Stimulated activated CD8-positive, alpha-beta memory T cell treated with anti-CD3 and anti-CD28 coated beads, Interleukin-4, amount 100 ng/mL, for 1 hour (primary cell): ENCODE measurements around the gene TMEM235.

Experiments
- DNase-seq, 2 donors: peaks; one replicate each; pipeline ENCODE4 v3.0.0-alpha.2; 2020; ENCODE audit warnings: low read depth in 2 of 2, low spot score in 1 of 2

Gene TMEM235

DNA sequence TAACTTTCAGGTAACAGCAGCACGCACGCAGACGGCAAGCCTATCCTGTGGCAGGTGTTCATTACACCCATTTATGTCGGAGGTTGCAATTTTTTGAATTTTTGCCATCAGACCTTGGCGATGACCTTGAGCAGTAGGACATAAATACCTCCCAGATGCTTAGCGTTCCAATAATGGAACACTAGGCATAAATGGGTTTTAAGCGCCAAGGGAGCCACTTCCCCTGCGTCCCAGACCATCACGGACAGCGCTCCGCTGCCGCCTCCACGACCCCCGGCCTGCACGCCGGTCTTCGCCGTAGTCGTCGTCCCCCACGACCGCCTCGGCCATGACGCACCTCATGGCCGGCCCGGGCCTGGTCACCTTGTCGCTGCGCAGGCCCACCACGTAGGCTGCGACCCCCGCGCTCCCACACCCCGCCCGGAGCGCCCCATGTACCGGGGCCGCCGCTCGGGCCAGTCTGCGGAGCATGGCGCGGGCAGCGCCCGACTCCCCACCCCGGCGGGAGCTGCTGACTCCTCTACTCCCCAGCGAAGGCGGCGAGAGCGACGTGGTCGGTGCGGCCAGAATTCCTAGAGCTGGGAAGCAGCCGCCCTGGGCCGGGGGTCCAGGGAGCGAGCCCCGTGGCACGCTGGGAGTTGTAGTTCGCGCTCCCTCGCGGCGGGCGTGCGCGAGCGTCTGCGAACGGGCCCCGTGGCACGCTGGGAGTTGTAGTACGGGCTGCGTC is 22.7 kb downstream of the TMEM235 start:
- peak; percentile 42 to 62 for DNase-seq

DNA sequence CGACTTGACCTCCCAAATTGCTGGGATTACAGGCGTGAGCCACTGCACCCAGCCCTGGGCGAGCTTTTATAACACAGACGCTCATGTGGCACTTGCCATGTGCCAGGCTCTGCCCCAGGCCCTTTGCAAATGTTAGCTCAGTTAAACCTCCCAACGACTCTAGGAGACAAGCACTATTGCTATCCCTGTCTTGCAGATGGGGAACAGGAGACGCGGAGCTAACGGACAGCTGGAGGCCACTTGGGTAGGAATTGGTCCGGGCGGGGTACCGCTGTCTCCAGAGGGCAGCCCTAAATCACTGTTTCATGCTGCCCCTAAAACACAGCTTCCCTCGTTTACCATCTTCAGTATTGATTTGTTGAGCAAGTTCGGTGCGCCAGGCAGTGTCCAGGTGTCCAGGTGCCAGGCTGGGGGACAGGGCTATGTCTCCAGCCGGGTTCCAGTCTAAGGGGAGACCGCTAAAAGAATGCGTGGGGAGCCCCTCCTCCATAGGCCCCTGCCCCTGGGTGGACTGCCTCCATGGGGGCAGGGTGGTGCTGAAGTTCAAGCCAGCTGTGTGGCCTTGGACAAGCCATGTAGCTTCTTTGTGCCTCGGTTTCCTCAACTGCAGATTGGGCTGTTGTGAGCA is 23.7 kb downstream of the TMEM235 start:
- DNase-seq, result no peak

- no peak for DNase-seq
Observed at GRCh38 chr17:78255953-78256706, 24.7 kb downstream of the TMEM235 start.

DNA sequence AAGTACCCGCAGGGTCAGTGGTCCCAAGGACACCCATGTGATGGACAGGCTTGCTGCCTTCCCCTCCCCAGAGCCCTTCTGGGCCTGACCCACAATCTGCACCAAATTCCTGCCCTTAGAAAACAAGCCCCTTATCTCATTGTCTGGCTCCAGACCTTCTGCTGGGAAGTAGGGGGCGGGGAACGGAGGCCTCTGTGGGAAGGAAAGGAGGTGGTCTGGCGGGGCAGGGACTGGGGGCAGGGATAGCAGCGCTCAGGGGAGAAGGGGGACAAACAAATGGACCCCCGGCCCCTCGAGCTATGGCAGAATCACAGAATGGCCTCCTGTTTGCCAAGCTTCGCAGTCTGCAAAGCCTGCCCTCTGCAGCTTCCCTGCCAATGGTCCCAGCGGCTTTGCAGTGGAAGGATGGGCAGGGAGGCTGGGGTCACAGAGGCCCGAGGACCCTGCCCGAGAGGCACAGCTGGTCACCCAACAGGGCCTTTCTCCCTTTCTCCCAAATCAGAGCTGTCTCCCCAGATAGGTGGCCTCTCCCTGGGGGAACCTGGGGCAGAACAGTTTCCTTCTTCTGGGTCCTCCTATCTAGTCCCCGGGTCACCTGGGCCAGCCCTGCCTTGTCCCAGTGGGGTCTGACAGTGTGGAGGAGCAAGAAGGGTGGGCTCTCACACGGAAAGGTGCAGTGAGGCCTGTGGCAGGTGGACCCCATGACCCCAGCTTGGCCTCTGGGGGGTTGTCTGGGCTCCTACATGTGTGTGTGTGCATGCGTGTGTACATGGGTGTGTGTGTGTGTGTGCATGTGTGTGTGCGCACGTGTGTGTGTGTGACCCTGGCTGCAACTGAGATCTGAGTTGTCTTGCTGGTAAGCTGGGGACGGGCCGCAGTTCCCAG is 25.5 kb downstream of the TMEM235 start:
- DNase-seq, result no peak

- no peak for DNase-seq
Observed at GRCh38 chr17:78257810-78258322, 26.4 kb downstream of the TMEM235 start.

DNA sequence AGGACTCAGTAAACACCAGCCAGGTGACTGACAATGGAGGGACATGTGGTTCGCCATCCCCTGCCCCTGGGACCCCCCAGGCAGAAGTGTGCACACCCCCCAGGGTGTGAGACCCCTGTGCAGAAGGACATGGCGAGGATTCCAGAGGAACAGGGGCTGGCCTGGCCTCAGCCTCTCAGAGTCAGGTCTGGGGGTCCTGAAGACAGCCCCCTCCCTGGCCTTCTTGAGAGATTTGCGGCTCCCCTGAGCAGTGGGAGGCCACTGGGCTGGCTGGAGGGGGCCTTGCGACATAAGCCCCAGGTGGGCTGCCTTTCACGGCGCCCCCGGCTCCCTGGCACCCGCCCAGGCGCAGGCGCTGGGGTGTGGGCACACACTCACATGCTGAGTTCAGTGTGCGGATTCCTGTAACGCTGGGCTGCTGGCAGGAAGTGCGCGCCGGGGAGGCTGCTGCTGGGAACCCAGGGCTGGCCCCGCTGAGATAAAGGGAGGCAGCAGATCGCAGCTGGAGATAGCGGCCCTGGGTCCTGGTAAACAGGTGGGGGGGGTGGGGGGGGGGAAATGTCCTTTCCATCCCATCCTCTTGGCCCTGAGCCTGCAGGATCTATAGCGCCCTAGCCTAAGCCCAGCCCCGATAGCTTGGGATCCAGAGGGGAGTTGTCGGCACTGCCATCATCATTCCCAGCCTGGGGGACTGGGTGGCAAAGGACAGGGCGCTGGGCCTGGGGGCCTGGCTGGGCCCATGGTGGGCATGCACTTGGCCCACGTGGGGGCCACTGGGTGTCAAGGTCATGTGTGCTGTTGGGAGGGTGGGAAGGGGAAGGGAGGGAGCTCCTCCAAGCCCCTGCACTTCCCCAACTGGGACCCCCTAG is 27.1 kb downstream of the TMEM235 start:
- peak; percentile 17 to 35 for DNase-seq

DNA sequence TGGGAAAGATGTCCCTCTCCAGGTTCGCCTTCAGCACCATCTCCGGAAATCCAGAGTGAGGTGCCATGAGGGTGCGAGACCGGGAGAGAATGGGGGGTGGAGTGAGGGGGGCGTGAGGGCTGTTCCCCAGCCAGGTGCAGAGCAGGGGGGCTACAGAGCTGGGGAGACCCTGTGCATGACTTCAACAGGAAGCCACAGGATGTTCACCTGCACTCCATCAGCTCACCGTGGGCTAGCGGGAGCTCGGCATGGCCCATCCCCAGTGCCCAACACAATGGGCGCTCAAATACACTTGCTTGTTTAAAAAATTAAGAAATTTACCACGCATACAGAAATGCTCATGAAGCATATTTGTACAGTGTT is 27.7 kb downstream of the TMEM235 start:
- no peak for DNase-seq

DNA sequence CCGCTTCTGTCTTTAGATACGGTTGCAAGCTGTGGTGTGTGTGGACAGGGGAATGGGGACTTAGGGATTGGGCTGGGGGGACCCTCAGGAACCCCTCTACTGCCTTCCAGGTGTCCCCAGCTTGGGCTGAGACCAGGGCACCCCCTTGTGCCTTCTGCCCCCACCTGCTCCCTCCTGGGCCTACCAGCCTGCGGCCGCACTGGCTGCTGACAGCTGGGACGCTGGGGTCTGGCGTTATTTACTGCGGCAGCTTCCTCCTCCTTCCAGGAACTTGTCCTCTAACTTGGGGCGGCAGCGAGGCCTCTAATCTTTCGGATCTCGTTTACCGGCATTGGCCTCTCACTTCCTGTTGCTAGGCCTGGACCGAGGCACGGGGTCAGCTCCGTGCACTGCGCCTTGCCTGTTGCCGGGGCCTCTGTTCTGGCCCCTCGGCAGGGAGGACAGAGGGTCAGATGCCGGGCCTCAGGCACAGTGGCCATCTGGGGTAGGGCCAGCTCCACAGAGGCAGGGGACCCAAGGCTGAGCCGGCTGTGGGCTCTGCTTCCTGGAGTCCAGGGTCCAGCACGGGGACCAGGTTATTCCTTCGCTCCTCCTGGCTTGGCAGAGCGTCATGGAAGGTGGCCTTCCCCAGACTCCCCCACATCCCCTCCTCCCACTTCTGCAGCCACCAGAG is 31.8 kb downstream of the TMEM235 start:
- no peak for DNase-seq

DNA sequence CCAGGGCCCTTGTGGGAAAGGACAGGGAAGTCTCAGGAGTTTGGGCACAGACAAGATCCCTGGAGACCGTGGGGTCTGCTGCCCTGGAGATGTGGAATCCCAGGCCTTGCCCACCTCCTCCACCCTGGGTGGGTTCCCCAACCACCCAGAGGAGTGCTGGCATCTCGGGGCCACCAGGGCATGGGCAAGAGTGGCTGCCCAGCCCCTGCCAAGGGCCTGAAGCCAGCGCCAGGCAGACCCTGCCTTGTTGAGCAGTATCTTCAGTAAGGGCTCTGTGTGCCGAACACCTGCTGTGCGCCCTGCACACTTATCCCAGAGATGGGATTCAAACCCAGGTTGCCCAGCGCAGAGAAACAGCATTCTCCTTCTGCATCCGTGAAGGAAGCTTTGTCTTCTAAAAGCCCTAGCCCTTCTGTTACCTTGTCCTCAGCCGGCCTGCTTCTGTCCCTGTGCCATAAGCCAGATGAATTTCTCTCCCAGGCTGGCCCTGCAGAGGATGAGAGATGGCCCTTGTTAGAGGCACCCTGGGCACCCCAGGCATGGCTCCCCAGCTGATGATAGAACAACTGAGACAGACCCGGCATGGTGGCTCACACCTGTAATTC is 32.4 kb downstream of the TMEM235 start:
- DNase-seq, result no peak

GRCh38 chr17:78264590-78264989 is 33.2 kb downstream of the TMEM235 start:
- DNase-seq, result no peak

DNA sequence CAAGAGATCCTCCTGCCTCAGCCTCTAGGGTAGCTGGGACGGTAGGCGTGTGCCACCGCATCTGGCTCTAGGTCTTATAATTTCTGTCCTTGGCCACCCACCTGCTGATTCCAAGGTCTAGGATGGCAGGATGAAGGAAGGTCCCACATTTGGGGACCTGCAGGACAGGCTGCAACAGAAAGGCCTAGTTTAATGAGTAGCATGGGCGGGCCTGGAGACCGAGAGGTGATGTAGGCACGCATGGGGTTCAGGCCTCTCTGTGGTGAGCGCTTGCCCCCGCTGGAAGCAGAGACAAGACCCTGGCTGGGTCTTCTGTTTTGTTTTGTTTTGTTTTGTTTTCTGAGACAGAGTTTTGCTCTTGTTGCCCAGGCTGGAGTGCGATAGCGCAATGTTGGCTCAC is 33.7 kb downstream of the TMEM235 start:
- no peak for DNase-seq

- no peak for DNase-seq
Observed at GRCh38 chr17:78266231-78266631, 34.8 kb downstream of the TMEM235 start.

DNA sequence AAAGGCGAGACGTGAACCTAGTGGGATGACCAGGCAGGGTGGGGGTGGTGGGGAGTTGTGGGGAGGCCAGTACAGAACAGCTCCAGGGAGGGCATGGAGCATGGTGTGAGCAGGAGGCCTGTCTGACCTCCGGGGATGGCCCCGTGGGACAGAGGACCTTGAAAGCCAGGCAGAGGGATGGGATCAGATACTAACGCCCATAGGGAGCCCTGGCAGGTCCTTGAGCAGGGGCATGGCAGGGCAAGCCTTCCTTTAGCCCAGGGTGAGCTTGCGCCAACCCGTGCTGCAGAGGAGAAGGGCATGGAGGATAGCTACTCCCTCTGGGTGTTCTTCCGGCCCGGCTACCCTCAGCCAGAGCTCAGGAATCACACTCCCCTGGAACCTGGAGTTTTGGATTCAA is 35.3 kb downstream of the TMEM235 start:
- no peak for DNase-seq

DNA sequence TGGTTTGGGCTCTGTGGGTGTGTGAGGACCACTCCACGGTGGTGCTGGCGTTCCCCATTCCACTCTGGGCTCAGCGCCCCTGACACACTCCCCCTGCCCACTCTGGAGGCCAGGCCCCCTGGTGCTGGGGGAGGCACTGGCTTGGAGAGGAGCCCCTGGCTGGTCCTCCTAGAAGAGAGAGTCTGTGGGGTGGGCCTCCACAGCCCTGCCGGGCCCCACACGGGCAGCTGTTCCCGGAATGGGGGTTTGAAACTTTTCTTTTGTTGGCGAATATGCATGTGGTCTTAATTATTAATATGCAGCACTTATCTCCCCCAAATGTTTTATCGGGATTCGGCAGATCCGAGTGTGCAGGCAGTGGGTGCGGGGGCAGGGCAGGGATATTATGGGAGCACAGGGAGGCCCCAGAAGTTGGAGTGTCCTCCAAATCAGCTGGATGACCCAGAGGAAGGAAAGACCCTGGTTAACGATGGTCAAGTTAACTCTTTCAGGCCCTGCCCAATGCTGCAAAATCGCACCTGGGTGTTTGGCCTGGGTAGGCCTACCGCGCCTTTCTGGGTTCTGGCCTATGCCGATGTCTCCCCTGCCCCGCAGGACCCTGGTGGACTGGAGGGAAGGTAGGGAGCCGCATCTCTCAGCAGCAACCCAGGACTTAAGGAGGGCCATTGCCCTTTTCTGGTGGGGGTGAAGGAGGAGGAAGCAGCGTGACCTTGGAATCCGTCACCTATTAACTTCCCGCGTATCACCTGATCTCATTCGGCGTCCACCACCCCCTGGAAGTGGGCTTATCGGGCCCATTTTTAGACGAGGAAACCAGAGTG is 36.0 kb downstream of the TMEM235 start:
- DNase-seq, result no peak

DNA sequence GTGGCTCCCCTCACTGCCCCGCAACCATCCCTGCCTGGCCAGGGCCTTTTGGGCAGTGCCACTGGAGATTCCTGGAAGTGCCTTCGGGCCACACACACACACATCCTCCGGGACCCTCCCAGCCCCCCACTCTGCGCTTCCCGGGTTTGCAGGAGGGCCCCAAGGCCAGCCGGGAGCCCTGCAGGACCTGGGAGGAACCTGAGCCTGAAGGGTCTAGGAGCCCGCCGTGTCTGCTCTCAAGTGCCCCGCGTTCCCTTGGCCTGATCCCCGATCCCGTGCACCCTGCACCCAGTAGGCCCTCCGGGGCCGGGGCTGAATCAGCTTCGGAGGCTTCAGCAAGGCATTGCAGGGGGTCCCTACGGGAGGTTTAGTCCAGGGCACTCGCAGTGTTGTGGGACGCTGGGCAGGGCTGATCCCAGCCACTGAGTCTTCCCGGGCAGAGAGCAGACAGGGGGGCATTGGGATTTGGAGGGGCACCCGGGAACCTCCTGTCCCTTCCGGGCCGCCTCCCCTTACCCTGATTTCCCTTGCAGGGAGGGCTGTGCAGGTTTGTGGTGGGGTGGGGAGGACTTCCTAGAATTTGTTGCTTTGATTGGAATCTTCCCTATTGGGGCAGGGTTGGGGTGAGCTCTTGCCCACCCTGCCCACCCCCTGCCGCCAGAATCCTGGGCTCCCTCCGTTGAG is 36.9 kb downstream of the TMEM235 start:
- DNase-seq, result no peak

- DNase-seq, result no peak
Observed at GRCh38 chr17:78268951-78269905, 37.8 kb downstream of the TMEM235 start.

DNA sequence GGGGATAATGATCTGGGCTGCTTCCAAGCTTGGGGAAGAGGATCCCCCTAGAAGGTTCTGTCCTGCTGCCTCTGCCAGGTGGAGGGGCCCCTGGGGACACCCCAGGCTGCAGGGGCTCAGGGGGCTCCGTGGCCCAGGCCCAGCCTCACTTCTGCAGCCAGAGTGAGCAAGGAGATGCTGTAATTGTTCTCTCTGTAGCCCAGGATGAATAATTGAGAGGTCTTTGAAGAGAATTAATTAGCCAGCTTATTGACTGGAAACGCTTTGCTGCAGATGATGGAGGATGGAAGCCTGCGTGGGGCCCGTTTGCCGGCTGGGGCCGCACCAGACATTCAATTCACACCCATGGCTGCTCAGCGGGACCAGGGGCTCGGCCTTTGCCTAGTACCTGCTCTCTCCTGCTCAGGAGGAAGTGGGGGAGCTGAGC is 38.5 kb downstream of the TMEM235 start:
- no peak for DNase-seq
